ENCODE results near the gene SMYD4.
"Not testable (repeated sequence)": the region's sequence is repeated elsewhere in the genome, so short reads cannot be mapped to it uniquely, and the experiment has no call there.

The SMYD4 gene

DNA sequence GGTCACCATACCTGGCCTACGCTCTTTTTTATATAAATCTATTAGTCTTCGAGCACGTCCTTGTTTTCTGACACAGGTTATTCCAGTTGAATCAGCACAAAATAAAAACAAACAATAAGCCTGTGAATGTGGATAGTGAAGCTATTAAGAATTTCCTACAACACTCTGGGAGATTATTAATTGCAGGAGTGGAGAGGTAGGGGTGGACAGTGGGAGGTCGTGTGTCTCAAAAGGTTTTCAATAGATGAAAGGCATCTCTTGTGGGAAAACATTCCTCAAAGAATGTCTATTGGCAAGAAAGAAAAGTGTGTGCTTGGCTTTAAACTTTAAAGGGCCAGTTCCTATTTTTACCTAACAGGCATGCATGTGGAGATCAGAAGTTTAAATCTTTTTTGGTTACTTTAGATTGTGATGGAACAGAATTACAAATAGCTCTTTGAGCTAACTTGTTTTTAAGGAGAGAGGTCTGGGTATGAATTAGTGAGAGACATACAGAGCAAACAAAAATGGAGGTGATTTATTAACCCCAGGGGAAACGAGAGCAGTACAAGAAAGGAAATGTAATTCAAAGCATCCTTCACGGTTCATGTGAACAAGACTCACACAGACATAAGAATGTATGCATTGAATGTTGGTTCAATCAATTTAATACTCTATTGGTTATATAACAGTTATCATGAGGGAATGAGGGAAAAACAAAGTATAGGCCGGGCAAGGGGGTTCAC, 9.0 kb downstream of the SMYD4 start:
- no peak for DNase-seq

DNA sequence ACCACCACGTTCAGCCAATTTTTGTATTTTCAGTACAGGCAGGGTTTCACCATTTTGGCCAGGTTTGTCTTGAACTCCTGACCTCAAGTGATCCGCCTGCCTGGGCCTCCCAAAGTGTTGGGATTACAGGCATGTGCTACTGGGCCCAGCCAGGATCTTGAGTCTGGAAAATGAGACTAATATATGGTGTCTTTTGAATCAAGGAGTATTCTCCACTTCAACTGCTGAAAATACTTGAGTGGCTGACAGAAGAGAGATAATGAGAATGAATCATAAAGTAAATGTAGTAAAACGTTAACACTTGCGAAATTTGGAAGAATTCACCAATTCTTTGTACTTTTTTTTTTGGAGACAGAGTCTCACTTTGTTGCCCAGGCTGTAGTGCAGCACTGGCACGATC, 16.6 kb downstream of the SMYD4 start:
- DNase-seq: no peak

DNA sequence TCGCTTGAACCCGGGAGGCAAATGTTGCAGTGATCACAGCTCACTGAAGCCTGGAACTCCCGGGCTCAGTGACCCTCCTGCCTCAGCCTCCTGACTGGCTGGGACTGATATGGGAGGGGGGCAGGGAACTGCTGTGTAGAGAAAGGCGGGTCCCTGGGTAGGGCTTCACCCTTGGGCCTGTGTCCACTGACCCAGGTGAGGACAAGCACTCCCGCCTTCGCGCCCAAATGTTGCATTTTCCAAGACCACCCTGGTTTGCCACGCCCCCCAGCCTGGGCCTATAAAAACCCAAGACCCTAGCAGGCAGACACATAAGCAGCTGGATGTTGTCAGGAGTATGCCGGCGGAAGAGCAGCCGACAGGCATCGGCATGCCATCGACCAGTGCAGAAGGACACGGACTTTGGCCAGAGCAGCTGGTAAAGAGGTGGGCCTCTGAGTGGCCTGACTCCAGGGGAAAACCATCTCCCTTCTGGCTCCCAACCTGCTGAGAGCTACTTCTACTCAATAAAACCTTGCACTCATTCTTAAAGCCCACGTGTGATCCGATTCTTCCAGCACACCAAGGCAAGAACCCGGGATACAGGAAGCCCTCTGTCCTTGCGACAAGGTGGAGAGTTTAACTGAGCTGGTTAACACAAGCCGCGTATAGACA, 19.1 kb downstream of the SMYD4 start:
- no peak for DNase-seq

DNA sequence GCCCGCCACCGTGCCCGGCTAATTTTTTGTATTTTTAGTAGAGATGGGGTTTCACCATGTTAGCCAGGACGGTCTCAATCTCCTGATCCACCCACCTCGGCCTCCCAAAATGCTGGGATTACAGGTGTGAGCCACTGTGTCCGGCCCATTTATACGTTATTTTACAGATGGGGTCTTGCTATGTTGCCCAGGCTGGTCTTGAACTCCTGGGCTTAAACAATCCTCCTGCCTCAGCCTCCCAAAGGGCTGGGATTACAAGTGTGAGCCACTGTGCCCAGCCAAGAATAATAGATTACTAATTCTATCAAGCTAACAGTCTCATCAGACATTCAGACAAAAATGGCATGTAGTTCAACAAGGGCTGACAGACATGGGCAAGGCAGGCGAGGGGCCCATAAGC, 19.9 kb downstream of the SMYD4 start:
- DNase-seq: not testable (repeated sequence)

DNA sequence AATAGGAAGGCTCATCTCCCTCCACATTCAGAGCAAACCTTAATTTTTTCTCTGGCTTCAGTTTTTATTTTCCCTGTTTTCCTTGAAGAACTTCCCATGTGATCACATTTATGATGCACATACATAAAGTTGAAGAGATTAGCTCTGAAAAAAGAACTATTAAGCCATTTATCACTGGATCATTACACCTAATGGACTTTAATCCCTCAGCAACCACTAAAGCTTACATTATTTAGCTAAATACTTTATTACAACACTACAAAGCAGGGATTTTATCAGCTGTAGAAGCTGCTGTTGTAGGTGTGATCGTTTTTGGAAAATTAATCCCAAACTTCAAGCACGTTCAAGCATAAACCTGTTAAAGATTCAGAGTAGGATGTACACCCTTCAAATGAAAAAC, 21.1 kb downstream of the SMYD4 start:
- no peak for DNase-seq

DNA sequence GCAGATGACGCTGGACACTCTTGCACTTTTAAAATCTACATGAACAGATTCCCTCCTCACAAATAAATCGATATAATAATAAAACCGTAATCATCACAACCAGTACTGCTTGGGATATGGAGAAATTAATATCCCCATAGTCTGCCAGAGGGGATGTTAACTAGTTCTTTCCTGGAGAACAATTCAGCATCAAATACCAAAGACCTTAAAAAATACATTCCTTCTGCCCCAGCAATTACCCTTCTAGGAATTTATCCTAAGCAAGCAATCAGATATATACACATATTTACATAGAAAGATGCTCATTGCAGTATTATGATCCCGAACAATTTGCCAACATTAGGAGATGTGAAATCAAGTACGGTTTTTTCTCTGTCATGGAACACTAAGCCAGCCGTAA, 21.8 kb downstream of the SMYD4 start:
- DNase-seq: no peak

DNA sequence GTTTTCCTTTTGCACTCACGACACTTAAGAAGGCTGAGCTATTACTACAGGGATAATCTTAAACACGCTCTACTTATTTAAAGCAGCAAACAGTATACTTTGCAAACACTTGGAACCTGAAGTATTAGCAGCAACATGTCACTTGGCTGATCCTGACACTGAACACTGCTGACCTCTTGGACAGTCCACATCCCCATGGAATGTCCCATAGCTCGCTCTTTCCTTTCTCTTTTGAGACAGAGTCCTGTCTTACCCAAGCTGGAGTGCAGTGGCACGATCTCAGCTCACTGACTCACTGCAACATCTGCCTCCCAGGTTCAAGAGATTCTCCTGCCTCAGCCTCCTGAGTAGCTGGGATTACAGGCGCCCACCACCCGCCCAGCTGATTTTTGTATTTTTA, 26.4 kb downstream of the SMYD4 start:
- no peak for DNase-seq

DNA sequence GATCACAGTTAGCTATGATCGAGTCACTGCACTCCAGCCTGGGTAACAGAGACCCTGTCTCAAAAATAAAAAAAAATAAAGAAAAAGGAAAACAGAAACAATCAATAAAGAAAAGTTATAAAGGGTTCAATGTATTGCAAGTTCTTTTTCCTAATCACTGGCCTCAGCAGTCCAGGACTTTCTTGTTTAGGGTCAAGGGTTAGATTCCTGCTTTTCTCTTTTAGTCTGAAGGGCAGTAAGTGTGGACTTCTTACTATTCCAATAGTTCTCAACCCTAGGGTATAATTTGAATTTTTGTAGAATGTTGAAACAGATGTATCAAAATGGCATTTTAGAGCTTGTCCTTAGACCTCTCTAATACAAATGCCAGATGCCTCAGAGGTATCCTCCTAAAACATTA, 27.3 kb downstream of the SMYD4 start:
- DNase-seq: no peak

DNA sequence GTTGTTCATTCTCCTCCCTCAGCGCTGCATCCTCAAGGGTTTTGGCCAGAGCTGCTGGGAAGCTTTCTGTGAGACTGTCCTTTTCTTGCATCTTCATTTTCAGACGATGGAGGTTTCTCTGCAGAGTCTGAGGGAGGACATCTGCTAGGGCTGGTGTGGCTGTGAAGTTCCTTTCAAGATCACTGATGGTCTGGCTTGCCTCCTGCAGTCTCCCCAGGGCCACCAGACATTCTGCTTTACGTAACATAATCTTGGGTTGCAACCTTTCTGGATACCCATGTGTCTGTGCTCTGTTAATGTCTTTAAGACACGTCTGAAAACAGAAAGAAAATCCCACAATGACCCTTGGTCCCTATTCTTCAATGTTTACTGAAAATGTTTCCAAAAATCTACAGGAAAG, 29.0 kb downstream of the SMYD4 start:
- no peak for DNase-seq

DNA sequence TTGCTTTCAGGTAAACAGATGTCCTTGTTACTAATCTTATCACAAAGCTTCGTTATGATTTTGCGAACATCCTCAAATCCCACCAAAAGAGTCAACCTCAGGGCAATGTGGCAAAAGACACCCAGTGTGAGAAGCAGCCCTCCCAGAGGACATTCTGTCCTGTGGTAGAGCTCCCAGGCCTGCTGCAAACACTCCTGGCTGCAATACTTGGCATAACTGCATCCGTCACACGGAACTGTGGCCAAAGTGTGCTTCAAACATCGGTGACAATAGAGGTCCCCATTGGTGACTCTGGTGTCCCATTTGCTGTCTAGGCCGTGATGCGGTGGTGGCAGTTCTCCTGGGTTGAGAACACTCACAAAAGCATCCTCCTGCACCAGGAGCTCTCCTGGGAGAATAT, 29.5 kb downstream of the SMYD4 start:
- no peak for DNase-seq

DNA sequence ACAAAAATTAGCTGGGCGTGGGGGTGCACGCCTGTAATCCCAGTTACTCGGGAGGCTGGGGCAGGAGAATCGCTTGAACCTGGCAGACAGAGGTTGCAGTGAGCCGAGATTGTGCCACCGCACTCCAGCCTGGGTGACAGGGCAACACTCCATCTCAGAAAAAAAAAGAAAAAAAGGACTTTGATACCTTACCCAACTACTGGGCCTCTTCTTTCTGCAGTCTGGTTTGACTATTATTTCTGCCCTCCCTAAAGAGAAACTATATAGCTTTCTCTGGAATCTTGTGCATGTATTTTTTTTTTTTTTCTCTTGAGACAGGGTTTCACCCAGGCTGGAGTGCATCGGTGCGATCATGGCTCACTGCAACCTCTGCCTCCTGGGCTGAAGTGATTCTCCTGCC, 31.9 kb downstream of the SMYD4 start:
- DNase-seq: not testable (repeated sequence)

DNA sequence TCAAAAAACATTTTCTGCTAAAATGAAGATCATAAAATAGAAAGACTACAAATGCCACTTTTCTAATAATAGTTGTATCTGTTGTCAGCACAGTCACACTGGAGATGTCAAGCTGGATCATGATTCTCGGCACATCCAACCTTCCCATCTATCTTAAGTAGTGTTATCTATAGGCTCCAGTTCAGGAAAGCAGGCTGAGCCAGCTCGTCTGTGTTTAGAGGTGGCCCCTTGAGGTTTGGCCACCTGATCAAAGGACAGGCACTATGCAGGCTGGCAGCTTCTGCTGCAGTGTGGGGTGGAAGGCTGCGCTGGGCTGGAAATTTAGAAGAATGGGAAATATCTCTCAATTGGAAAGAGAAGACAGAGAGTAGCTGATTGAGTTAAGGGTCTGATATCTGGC, 32.4 kb downstream of the SMYD4 start:
- DNase-seq: no peak

DNA sequence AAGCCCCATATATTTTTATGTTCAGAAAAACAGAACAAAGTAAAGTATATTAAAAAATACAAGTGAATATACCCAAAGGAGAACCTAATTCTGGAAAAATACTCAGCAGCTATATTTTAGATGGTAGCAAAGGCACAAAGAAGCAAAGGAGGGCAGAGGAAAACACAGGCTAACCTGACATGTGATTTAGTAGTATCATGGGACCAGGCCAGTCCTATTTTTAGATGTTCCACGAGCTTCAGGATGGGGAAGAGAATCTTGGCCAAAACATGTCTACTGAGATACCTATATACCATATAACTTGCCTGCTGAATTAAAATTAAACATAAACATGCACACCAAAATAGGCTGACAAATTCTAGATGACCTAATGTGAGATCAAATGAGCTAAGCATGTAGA, 32.9 kb downstream of the SMYD4 start:
- no peak for DNase-seq

DNA sequence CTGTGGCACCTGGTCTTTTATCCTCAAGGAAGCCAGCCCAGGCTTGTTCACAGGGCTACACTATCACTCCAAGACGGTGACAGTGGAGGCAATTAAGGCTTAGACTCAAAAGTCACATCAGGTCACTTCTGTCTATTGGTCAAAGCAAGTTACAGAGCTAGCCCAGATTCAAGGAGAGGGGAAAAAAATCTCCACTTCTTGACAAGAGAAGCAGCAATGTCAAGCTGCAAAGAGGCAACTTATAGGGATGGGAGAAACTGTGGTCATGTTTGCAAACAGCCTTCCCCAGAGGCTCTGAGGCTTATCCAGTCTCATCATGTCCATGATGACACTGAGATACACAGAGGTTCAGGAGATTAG, 36.3 kb downstream of the SMYD4 start:
- DNase-seq: no peak

DNA sequence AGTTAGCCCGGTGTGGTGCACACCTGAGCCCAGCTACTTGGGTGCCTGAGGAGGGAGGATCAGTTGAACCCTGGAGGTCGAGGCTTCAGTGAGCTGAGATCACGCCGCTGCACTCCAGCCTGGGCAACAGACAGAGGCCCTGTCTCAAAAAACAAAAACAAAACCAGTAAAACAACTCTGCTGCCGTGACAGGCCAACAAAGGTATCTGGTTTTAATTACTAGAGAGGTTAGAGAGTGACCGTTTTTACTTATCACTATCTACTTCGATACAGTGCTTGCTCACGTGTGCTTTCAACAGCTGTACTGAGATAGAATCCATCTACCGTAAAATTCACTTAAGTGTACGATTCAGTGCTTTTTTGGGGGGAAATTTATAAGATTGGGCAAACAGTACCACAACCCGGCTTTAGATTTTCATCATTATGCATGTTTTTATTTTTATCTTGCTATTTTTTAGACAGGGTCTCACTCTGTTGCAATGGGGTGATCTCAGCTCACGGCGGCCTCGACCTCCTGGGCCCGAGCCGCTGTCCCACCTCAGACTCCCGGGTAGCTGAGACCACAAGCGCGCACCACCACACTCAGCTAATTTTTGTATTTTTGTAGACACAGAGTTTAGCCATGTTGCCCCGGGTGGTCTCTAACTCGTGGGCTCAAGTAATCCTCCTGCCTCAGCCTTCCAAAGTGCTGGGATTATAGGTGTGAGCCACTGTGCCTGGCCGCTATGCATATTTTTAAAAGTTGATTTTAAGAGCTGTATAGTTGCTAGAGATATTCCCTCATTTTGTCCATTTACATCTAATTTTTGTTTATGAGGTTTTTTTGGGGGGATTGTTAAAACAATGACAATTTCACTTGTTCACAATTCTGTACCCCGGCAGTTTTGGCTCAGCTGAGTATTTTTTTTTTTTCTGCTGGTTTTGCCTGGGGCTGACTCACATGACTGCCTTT, 36.9 kb downstream of the SMYD4 start:
- no peak for DNase-seq

DNA sequence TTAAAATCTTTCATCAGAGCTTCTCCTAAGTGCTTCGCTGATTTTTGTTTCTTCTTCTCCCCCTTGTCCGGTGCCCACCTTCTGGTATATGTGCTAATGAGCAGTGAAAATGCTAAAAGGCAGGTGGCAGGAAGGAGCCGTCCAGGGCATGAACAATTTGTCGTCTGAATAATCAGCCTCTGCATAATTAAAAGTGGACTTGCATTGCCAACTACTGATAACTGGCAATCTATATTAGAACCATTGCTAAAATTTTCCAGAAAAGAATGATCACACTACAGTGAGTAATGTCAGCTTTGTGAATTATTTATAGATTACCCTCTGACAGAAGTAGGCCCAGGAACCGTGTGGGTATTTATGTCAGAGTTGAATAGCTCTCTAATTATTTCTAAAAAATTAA, 39.8 kb downstream of the SMYD4 start:
- peak; percentile 59 for DNase-seq

DNA sequence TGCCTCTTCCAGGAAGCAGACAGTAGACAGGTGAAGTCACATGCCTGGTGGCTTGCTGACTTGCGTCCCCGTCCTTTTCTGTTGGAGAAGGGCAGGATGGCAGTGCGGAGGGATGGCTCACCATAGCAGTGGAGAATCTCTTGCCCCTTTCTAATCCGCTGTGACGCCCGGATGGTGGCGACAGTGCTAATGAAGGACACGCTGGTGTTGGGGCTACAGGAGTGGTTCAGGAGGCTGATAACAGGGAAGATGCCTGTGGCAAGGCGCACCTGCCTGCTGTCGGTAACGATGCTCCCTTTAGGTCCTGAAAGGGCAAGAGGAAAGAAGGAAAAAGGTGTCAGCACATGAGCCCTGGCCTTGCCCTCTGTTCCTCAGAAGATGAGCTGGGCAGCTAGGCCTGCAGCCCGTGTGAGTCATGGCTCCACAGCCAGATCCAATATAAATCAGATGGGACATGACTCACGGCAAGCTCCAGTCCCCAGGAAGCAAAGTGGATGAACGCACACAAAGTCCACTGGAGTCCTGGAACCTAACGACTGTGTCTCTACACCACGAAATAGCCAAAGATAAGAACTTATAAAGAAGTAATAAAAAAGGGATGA, 42.3 kb downstream of the SMYD4 start:
- peak; percentile 80 for DNase-seq

DNA sequence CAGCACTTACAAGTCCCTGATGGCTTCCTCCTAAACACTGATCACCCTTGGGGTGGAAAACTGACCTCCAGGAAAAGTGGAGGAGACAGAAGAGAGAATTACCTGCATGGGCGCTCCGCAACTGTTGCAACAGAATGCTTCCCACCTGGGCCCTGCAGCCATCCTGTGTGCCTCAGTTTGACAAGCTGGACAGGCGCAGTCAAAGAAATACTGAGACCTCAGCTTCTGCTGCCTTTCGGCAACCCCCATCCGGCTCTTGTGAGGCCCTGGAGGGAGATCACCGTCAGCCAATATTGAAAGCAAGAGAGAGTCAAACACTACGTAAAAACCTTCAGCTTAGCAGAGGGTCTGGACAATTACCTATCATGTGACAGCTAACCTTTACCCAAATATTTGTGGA, 43.0 kb downstream of the SMYD4 start:
- DNase-seq: no peak

DNA sequence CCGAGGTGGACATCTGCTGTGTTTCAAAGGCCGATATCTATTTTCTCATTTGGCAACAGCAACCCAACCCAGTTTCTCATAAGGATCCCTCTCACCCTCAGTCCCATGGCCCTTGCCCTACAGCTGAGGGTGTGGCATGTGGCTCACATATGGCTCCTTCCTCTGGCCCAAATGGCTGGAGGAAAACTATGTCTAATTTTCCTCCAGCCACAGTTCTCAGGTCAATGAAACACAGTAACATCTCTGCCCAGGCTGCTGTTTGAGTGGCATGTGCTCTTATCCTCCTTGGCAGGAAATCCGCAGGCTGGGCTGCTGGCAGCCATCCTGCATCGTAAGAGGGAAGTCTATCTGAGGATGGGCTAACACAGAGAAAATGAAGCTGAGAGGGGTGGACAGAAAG, 43.8 kb downstream of the SMYD4 start:
- no peak for DNase-seq

DNA sequence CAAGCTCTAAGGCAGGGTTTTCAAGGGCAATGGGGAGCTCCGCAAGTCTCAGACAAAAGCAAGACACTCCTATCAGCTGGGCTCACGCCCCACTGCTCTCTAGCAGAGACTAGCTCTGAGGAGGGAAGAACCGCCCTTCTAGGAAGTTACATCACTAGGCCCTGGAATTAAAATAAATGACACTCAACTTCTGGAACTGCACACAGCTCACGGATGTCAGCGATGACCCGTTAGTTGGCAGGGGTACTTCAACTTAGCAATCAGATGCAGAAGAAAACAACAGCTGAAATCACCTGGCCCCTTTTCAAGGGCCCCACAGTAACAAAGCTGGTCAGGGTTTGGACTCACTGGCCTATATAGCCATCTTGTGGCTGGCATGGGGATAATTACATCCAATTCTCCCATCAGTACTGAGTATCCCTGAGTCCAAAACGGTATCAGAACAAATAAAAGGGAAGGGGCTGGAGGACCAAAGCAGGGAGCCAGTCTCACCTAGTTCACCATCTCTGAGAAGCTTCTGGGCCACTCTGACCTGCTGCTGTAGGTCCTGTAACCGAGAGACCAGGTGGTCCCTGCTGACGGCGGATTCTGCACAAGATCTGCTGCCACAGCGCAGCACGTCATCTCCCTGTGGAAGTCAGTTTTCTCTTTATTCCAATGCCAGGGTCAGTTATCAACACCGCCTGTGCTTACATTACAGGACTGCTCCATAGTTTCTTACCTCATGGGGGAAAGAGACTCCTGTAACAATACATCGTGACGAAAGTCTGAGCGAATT, 45.7 kb downstream of the SMYD4 start:
- DNase-seq: peak; percentile 61

DNA sequence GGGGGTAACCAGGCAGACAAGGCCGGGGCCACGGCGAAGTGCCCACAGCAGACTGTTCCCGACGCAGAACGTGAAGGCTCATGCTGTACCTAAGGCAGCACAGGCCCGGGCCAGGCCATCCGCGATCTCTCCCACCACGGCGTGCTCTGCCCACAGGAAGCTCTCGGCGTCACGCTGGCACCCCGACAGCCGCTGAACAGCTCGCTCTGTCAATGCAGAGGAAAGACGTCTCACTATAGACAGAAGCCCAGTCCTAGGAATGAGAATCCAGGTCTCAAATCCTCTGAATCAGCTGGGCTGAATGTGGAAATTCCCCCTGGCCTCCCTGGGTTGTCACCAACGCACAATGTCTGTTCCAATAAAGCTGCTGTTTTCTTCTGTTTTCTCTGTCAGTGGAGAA, 46.4 kb downstream of the SMYD4 start:
- peak; percentile 39 for DNase-seq

DNA sequence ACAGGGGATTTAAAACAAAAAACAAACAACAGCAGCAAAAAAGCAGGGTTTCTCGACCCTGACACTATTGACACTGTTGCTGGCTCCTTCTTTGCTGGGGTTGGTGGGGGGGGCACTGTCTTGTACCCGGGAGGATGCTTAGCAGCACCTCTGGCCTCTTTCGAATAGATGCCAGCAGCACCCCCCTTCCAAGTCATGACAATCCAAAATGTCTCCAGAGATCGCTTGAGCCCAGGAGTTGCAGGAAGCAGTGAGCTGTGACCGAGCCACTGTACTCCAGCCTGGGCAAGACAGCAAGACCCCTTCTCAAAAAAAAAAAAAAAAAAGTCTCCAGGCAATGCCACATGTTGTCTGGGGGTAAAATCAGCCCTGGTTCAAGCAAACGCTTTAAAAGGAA, 47.5 kb downstream of the SMYD4 start:
- no peak for DNase-seq
